Right renal cortex interstitium (tissue), 3 donors: ENCODE measurements around the gene MRPL36. TPM values are rescaled to one million over a fixed set of nuclear protein-coding genes. Genes with fewer than 3 reads are reported as not detected.
A peak's percentile ranks its signal among the peaks of the same experiment; 100 is the strongest.
"Not testable (repeated sequence)": the region's sequence is repeated elsewhere in the genome, so short reads cannot be mapped to it uniquely, and the experiment has no call there.

Source experiments
- DNase-seq, 3 donors: peaks; one replicate each; pipeline ENCODE4 v3.0.0-alpha.2; 2013; ENCODE audit warnings: low read depth in 3 of 3, low spot score in 2 of 3
- polyA plus RNA-seq, 3 donors: library from polyadenylated mRNA; unstranded; fragments of 120-200 nt; gene quantifications; one replicate each; pipeline ENCODE4 v1.2.1, GENCODE V29; 2013; ENCODE audit not compliant: insufficient read length in 3 of 3

The MRPL36 gene
- 10 to 100 TPM; 36.6 to 44.6 (median 42.1) TPM for polyA plus RNA-seq

GRCh38 chr5:1799602-1800471 lies at the start of gene MRPL36:
TSS of gene MRPL36 (minus strand) at chr5:1799837. CDS start at chr5:1798935, 902 bp downstream.
- peak; percentile 65 to 82 (median 74) for DNase-seq

GRCh38 chr5:1847611-1848010 lies 48.0 kb upstream of the MRPL36 start:
- no peak for DNase-seq

- no peak for DNase-seq
These were observed 47.4 kb upstream of the MRPL36 start for GRCh38 chr5:1847056-1847455.

GRCh38 chr5:1846583-1846982 lies 46.9 kb upstream of the MRPL36 start:
- DNase-seq: no peak

GRCh38 chr5:1845696-1846095 lies 46.1 kb upstream of the MRPL36 start:
- no peak for DNase-seq

GRCh38 chr5:1844708-1845436 lies 45.2 kb upstream of the MRPL36 start:
- no peak for DNase-seq

- DNase-seq: not testable (repeated sequence)
These were observed 44.1 kb upstream of the MRPL36 start for GRCh38 chr5:1843761-1844160.

- no peak for DNase-seq
These were observed 42.6 kb upstream of the MRPL36 start for GRCh38 chr5:1842004-1842819.

GRCh38 chr5:1840741-1841521 lies 41.3 kb upstream of the MRPL36 start:
- DNase-seq: no peak

- DNase-seq: no peak
These were observed 40.5 kb upstream of the MRPL36 start for GRCh38 chr5:1840071-1840547.

- no peak for DNase-seq
These were observed 38.4 kb upstream of the MRPL36 start for GRCh38 chr5:1838013-1838412.

GRCh38 chr5:1836891-1837880 lies 37.5 kb upstream of the MRPL36 start:
- no peak for DNase-seq

- no peak for DNase-seq
These were observed 36.7 kb upstream of the MRPL36 start for GRCh38 chr5:1836176-1836890.

- DNase-seq: no peak
These were observed 35.8 kb upstream of the MRPL36 start for GRCh38 chr5:1835431-1835830.

- DNase-seq: no peak
These were observed 35.2 kb upstream of the MRPL36 start for GRCh38 chr5:1834721-1835429.

- DNase-seq: no peak
These were observed 34.5 kb upstream of the MRPL36 start for GRCh38 chr5:1834022-1834551.
